UCSD-AML1 (cell line): ENCODE measurements around the gene CX3CR1.
"Not testable (repeated sequence)": the region's sequence is repeated elsewhere in the genome, so short reads cannot be mapped to it uniquely, and the experiment has no call there.

Source experiments
- DNase-seq: peaks from one replicate; lab custom pipeline; 2025; ENCODE audit not compliant: unreplicated experiment; lab: John Stamatoyannopoulos, UW

CX3CR1 gene

DNA sequence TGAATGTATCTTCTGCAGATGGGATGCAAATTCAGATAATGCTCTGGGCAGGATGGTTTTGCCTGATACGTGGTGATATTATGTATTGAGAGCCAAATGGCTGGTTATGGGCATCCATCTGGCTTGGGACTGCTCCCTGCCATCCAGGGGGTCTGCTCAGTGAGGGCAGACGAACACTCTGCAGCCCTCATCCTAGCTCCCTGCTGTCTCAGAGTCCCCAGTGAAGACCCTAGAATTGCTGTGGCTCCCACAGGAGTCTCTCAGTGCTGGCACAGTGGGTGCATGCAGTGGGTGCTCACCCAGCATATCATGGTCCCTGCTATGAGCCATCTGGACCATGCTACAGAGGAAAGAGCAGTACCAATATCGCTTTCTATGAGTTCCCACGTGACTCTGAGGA lies 10.3 kb downstream of the CX3CR1 start:
- no peak for DNase-seq

GRCh38 chr3:39268549-39268900 lies 11.3 kb downstream of the CX3CR1 start:
- DNase-seq, result no peak

DNA sequence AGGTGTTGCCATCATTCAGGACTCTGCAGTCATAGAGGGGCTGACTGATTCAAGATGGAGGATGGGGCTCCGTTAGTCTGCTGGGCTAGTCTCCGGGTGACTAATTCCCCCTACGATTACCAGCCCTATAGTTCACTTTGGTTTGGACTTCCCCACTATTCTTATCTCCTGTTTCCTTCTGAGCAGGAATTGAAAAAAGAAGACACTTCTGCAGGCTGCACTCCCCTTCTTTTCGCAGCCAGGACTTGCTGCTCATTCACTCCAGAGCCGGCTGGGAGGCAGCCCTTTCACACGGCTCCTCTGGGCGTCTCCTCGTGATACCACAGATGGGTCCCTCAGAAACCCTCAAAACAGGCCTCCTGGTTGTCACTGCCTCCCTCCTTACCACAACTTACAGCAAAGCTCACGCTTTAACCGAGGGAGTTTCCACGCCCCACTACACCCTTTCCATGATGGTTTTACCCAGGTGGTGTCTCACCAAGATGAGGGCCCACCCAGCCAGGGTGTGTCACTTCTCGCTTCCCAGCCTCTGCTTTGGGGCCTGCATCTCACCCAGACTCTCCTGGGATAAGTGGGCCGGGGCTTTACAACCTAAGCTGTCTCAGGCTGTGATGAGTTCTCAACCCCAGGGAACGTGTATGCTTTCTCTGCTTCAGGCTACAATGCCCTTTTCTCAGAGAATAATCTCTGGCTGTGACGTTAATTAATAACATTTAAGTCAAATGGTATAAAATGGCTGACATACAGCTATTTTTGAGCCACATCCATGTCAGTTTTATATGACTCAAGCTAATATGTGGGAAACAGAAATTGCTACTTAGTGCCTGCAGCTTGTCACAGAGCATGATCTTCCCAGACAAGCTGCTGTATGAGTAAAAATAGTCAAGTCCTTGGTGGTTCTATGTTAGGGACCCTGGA lies 11.9 kb downstream of the CX3CR1 start:
- DNase-seq, result peak; percentile 45

- no peak for DNase-seq
Observed at GRCh38 chr3:39264053-39264452, 15.8 kb downstream of the CX3CR1 start.

GRCh38 chr3:39263576-39263975 lies 16.3 kb downstream of the CX3CR1 start:
- no peak for DNase-seq

- no peak for DNase-seq
Observed at GRCh38 chr3:39262846-39263245, 17.0 kb downstream of the CX3CR1 start.

GRCh38 chr3:39261726-39262125 lies 18.1 kb downstream of the CX3CR1 start:
- DNase-seq, result no peak

DNA sequence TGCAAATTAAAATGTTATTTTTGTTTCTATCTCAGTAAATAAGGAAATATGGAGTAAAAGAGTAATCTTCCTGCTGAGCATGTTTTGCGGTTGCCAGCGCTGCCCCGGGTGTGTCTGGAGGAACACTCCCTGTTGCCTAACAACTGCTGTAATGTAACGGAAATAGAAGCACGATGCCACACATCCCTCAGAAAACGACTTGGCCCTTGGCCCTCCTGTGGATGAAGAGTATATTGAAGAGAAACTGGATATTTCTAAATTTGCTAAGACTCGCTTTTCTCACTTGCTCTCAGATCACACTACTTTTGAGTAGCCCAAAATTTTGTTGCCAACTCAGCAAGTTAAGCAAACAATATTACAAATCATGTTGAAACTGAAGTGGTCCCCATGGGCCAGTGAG lies 18.9 kb downstream of the CX3CR1 start:
- DNase-seq, result peak; percentile 83

GRCh38 chr3:39260318-39260717 lies 19.5 kb downstream of the CX3CR1 start:
- no peak for DNase-seq

GRCh38 chr3:39255503-39256325 lies 24.1 kb downstream of the CX3CR1 start:
- DNase-seq, result peak; percentile 61

- no peak for DNase-seq
Observed at GRCh38 chr3:39254806-39255449, 24.9 kb downstream of the CX3CR1 start.

DNA sequence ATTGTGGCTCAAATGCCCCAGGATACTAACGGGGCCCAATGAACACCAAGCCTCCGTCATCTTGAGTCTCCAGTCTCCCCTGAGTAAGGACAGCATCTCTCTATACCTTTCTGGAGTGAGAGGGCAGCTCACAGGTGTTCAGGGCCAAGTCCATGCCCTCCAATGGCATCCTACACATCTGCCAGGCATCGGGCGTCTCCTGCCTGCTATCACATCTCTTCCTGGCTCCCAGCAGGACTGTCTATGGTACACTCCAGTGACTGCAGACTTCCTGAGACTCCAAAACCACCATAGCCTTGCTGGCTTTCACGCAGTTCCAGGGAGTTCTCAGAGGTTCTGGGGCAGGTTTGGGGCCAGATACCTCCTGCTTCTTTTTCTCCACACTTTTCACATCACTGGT lies 28.3 kb downstream of the CX3CR1 start:
- no peak for DNase-seq

DNA sequence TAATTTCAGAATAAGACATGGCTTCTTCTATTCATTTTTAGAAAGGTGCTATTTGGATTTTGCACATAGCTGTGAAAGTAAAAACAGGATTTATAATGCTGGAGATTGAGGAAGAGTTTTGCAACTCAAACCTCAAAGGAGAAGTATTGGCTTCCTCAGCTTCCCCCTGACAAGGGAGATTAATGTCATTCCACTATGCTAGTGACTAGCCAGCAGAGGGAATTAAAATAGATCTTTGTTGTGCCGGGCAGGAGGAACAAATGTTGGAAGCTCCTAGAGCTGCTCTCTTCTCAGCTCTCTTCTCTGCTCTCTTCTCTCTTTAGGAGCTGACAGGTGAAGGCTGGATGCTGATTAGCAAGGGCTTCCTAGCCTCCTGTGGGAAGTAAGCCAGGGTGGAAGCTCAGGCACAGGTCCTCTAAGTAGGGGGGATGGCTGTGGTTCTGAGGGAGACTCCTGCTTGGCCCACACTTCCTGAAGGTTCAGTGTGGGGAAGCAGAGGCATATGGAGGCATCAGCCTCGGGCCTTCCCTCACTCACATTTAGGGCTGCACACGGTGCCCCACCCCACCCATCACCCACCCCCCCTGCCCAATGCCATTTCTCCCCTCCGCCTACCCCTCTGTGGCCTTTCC lies 29.6 kb downstream of the CX3CR1 start:
- DNase-seq, result peak; percentile 72

DNA sequence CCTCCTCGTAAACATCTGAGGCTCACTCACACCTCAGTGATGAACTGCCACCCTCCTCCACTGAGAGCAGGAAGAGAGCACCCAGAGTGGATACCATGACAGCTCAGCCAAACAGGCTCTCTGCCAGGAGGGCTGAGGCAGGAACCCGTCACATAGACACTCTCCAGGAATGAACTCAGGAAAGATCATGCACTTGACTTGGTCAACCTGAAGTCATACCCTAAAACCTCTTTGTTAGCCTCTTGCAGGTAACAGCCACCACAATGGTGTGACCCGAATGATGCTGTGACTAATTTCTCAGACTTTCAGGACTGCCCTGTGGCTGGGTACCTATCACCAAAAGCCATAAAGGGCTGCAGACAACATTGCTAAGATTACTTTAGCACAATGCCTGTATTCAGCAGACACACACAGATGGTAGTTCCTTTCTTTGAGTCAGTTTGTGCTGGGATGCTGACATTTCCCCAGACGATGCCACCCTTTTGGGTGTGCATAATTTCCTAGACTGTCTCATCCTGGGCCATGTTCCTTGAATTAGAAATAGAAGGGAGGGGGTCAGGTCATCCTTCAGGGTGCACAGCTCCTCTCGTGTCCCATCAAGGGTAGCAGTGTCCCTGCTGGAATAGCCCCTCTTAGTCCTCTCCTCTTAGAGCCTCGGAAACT lies 30.3 kb downstream of the CX3CR1 start:
- DNase-seq, result no peak

GRCh38 chr3:39241561-39241960 lies 38.3 kb downstream of the CX3CR1 start:
- no peak for DNase-seq

GRCh38 chr3:39237027-39237426 lies 42.8 kb downstream of the CX3CR1 start:
- no peak for DNase-seq

- no peak for DNase-seq
Observed at GRCh38 chr3:39234651-39235050, 45.2 kb downstream of the CX3CR1 start.

DNA sequence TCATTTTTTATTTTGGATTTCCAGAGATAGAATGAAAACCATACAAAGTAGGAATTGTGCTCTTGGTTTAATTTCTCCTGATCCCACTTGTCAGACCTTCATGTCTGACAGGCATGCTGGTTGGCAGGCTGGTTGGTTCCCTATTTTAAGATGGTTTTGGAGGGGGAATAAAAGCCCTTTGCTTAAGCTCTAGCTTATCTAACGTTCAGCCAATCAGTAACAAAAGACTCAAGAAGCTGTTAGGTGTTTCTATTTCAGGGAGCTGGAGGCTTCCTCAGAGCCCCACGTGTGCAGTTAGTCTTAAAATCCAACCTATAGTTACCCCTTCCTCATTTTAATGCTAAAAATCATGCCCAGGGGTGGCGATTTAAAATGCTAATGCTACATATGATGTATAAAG lies 47.0 kb downstream of the CX3CR1 start:
- no peak for DNase-seq

DNA sequence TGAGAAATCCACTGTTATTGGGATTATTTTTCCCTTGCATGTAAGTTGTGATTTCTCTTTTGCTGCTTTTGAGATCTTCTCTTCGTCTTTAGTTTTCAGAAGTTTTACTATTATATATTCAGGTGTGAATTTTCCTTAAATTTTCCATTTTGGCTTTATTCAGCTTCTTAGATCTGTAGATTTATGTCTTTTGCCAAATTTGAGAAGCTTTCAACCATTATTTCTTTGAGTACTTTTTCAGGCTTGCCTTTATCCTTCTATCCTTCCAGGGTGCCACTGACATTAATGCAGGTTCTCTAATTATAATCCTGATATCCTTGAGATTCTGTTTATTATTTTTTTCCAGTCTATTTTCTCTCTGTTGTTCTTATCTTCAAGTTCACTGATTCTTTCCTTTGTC lies 49.4 kb downstream of the CX3CR1 start:
- DNase-seq, result no peak

- no peak for DNase-seq
Observed at GRCh38 chr3:39228496-39228895, 51.3 kb downstream of the CX3CR1 start.

DNA sequence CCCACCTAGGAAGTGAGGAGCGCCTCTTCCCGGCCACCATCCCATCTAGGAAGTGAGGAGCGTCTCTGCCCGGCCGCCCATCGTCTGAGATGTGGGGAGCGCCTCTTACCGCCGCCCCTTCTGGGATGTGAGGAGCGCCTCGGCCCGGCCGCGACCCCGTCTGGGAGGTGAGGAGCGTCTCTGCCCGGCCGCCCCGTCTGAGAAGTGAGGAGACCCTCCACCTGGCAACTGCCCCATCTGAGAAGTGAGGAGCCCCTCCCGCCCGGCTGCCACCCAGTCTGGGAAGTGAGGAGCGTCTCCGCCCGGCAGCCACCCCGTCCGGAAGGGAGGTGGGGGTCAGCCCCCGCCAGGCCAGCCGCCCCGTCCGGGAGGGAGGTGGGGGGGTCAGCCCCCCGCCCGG lies 52.2 kb downstream of the CX3CR1 start:
- not testable (repeated sequence) for DNase-seq
